DMS153 (cell line): ENCODE measurements around the gene TPD52L2.
"Not testable (repeated sequence)": the region's sequence is repeated elsewhere in the genome, so short reads cannot be mapped to it uniquely, and the experiment has no call there.

Experiments used
- DNase-seq: peaks from one replicate; lab custom pipeline; 2025; lab: John Stamatoyannopoulos, UW

TPD52L2 gene

GRCh38 chr20:63855363-63856097 lies 9.5 kb upstream of the TPD52L2 start:
- DNase-seq, result no peak

- no peak for DNase-seq
These were observed 9.0 kb upstream of the TPD52L2 start for GRCh38 chr20:63856098-63856511.

- no peak for DNase-seq
These were observed 7.2 kb upstream of the TPD52L2 start for GRCh38 chr20:63857764-63858392.

GRCh38 chr20:63858393-63859165 lies 6.5 kb upstream of the TPD52L2 start:
- DNase-seq, result no peak

- no peak for DNase-seq
These were observed 5.8 kb upstream of the TPD52L2 start for GRCh38 chr20:63859166-63859699.

- DNase-seq, result no peak
These were observed 4.6 kb upstream of the TPD52L2 start for GRCh38 chr20:63860325-63861051.

- no peak for DNase-seq
These were observed 3.6 kb upstream of the TPD52L2 start, which contains the start of gene ABHD16B for GRCh38 chr20:63861365-63861934. Gene ABHD16B, plus strand, starts transcription at chr20:63861498. Its CDS starts 43 bp downstream, at chr20:63861541.

GRCh38 chr20:63861981-63862901 lies 2.8 kb upstream of the TPD52L2 start:
- DNase-seq, result no peak

DNA sequence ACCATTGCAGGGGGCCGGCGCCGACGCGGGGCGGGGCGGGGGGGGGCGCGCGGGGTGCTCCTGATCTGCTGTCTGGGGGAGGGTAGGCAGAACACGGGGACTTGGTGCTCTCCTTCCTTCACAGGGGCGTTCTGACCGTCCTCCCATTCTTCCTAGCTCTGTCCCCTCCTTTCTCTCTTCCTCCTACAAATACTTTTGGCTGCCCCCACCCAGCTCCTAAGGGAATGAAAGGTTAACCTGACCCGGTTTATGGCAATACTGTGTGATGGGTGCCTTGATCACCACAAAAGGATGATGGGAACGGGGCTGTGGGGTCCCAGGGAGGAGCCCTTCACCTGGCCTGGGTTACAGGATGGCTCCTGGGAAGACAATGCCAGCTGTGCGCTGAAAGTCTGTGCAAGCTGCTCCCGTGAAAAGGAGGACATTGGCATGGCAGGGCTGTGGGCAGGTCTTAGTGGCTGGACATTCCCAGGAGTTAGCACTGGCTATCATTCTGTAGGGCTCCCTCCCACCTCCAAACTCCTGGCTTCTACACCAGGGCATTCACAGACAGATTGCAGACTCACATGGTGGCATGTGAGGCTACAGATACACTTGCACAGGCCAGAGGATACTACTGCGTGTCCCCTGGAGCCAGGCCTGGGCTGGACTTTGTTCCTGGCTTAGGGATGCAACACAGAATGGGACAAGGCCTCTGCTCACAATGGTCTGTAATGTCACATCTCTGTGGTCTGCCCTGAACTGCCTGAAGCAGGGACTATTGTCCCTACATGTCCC lies 1.9 kb upstream of the TPD52L2 start:
- DNase-seq, result no peak

DNA sequence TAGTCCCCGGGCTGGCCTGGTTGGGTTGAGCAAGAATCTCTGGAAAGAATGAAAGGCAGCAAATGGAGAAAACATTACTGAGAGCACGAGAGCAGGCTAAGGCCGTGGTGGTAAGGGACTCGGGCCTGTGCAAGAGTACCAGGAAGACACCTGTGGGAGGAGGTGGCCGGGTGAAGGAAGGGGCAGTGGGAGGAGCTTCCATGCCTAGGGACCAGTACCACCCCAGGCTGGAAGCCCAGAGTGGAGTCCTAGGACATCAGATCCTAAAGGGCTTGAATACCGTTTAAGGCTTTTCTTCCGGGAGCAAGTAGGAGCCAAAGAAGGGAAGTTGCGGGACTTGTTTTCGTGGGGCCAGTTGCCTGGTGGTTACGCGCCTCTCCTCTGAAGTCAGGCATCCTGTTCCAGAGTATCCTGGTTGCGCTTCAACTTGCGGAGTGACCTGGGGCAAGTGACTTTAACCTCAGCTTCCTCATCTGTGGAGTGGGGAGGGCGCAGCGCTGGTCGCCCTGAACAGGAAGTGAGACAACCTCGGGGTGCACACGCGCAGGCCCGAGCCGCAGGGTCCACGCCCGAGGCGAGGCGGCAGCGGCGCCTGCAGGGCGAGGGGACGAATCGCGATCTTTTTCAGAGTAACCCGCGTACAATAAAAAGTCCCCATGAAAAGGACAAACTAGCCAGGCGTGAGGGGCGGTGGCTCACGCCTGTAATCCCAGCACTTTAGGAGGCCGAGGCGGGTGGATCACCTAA lies 1.1 kb upstream of the TPD52L2 start:
- DNase-seq, result peak; percentile 77

DNA sequence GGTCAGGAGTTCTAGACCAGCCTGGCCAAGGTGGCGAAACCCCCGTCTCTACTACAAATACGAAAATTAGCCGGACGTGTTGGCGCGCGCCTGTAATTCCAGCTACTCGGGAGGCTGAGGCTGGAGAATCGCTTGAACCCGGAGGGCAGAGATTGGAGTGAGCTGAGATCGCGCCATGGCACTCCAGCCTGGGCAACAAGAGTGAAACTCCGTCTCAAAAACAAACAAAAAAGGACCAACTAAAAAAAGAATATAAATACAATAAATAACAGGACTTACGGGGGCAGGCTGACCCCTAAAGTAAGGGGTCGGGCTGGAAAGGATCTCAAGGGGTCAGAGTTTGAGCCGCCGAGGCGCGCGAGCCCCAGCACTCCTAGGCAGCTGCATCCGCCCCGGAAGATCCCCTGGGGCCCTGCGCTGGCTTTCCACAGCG lies 509 bp upstream of the TPD52L2 start:
- DNase-seq, result no peak

DNA sequence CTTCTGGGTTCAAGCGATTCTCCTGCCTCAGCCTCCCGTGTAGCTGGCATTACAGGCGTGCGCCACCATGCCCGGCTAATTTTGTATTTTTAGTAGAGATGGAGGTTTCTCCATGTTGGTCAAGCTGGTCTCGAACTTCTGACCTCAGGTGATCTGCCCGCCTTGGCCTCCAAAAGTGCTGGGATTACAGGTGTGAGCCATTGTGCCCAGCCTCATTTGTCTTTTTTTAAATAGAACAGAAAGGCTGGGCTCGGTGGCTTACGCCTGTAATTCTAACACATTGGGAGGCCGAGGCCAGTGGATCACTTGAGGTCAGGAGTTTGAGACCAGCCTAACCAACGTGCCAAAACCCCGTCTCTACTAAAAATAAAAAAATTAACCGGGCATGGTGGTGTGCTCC lies 2.0 kb downstream of the TPD52L2 start:
- DNase-seq, result not testable (repeated sequence)

DNA sequence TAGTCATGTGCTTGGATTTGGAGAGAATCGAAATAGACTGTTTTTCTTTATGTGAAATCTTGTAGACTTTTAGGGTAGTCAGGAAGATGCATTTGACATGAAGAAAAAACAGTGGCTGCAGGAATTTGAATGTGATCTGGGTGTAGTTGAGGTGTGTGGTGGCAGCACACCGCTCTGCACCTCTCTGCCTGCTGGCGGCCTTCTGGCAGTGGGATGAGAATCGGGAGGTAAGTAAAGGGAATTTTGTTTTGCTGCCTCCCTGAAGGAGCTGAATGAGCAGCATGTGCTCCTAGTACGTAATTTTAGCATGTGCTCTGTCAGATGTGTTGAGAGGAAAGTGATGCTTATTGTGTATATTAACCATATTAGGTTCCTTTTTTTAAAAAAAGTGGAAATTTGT lies 3.2 kb downstream of the TPD52L2 start:
- no peak for DNase-seq

DNA sequence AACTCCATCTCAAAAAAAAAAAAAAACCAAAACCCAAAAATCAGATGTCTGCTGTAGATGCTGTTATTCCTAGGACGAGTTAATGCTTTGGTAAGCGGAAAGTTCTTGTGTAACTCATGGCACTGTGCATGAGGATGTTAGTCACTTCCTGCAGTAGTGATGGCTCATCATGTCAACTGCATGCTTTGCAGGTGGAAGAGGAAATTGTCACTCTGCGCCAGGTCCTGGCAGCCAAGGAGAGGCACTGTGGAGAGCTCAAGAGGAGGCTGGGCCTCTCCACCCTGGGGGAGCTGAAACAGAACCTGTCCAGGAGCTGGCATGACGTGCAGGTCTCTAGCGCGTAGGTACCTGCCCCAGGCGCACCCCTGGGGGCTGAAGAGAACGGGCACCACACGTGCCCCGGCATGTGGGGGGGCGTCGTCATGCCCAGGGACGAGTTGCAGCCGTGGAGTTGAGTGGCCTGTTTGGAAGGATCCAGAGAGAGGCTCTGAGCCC lies 8.5 kb downstream of the TPD52L2 start:
- no peak for DNase-seq

DNA sequence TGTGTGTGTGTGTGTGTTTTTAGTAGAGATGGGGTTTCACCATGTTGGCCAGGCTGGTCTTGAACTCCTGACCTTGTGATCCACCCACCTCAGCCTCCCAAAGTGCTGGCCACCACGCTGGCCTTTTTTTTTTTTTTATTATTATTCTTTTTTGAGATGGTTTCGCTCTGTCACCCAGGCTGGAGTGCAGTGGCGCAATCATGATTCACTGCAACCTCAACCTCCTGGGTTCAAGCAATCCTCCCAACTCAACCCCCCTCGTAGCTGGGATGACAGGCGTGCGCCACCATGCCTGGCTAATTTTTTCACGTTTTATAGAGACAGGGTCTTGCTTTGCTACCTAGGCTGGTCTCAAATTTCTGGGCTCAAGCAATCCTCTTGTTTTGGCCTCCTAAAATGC lies 9.2 kb downstream of the TPD52L2 start:
- not testable (repeated sequence) for DNase-seq

- DNase-seq, result no peak
These were observed 11.5 kb downstream of the TPD52L2 start for GRCh38 chr20:63876489-63877036.

DNA sequence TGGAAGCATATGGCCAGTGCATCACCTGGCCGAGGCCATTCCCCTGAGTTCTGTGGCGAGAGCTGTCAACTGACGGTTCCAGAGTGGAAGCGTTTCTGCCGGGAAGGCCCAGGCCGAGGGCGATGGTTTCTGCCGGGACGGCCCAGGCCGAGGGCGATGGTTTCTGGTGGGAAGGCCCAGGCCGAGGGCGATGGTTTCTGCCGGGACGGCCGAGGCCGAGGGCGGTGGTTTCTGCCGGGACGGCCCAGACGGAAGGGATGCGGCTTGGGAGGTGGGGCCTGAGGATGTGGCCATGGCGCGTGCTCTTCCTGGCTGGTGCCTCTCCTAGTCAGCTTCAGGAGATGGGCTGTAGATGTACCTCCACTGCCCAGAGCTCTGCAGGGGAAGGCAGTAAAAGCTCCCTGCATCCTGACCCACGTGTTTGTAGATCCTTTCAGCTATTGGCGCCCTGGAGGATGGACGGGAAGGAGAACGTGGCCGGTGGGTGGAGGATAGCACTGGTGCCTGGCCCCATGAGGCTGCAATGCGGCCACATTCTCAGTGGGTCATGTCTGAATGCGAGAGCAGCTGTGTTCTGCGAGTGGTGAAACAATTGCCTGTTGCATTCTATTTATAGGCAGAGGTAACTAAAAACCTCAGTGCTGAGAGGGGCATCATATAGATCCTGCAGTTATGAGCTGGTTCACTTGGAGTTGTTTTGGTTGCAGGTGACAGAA lies 12.8 kb downstream of the TPD52L2 start:
- DNase-seq, result no peak
